ENCODE measurements around the gene IQCN.
A peak's percentile ranks its signal among the peaks of the same experiment; 100 is the strongest.
"Not testable (repeated sequence)": the region's sequence is repeated elsewhere in the genome, so short reads cannot be mapped to it uniquely, and the experiment has no call there.

The IQCN gene

DNA sequence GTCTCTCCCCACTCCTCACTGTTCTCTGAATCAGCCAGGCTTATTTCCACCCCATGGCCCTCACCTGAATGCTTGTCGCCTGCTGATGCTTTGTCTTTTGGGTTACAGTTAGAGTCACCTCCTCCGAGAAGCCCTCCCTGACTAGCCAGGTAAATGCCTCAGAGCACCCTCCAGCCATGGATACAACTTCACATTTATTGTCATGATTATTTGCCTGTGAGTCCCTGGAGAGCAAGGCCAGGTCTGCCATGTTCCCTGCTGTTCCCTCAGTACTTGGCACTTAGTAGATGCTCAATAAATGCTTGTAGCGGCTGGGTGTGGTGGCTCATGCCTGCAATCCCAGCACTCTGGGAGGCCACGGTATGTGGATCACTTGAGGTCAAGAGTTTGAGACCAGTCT, 44.3 kb downstream of the IQCN start:
- DNase-seq = no peak

DNA sequence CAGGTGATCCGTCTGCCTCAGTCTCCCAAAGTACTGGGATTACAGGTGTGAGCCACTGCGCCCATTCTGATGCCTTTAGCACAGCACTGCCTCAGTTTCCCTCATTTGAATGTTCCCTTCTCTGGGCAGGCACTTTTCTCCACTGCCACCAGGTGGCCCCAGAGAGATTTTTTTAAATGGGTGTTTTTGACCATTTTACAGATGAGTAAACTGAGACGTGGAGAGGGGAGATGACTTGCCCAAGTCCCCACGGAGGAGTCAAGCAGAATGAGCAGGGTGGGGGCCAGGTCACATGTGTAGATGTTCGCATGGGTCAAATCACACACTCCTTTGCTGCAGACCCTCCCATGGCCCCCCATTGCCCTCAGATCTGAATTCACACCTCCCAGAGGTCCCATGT, 44.8 kb downstream of the IQCN start:
- DNase-seq = no peak

DNA sequence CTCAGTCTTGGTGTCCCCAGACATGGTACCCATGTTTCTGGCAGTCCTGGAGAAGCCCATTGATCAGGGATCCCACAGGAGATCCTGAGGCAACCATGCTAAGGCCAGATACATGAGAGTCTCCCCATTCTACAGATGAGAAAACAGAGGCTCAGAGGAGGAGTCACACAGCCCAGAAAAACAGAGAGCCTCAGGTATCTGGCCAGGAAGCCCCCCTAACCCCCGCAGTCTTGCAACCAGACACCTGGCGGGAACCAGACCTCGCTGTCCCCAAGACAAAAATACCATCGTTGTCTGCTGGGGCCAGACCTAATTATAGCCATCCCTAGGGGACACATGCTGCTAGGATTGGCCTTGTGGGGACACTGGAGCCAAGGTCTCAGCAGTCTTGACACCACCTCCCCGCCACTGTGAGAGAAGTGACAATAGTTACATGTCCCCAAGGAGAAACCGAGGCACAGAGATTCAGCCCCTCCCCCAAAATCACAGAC, 46.4 kb downstream of the IQCN start:
- no peak for DNase-seq

DNA sequence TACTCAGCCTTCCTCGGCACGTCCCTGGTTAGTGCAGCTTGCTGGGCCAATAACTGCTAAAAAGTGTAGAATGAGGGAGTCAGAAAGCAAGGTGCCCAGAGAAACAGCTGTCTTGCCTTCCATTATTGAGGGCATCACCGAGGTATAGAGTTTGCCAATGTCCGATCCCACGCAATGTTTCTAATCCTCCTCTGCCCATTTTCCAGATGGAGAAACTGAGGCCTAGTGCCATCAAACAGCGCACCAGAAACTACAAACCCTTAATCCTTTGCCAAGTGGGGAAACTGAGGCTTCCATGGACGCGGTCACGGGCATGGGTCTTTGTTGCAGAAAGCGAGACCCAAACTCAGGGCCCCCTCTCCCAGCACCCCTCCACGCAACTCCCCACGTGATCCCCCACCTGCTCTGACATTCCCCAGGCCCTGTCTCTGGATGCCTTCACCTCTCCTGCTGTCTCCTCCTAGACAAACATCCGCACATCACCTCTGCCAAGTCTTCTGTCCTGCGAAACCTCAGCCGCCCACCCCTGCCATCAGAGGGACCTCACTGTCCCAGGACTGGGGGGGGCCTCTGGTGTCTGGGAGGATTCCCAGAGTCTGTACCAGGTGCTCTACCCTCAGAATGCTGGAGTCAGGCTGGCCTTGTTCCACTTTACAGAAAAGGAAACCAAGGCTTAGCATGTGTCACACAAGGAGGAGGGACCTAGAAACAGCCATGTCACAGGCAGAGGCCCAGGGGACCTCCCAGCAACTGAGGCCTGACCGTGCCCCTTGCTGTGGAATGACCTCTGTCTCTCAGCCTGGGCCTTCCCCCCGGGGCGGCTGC, 47.1 kb downstream of the IQCN start:
- DNase-seq = no peak

DNA sequence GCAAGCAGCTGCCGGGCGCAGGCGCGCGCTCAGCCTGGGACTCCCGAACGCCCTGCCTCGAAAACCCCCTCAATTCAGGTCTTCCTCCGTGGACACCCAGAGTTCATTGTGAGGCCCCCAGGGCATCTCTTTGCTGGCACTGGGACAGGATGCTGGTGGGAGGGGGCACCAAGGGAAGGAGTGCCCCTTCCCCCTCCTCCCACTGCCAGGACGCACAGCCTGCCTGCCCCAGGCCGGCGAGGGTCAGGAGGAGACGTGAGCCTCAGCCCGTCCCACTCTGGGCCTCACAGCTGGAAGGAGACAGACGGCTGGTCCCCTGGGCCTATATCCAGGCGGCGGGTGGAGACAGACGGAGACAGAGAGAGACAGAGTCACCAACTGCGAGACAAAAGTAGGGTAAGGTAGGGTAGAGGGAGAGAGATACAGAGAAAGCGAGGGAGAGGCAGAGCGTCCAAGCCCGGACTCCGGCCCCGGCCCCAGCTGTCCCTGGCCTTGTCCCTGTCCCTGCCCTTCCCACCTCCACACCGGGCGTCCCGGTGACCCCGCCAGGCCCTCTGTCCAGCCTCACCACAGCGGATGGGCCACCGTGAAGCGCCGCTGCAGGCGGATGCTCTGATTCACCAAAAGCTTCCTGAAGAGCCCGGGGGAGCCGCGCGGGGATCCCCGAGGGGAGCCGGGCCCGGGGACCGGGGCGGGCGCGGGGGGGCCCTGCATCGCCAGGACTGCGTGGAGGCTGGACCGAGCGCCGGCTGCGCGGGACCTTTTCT, 48.4 kb downstream of the IQCN start, which contains the start of gene PDE4C:
Gene PDE4C (minus strand): TSS at position 737 of the 767 bp plus-strand sequence. CDS start 23 bp downstream, at position 714.
- DNase-seq = no peak

GRCh38 chr19:18225355-18225701, 48.9 kb downstream of the IQCN start:
- no peak for DNase-seq

- peak; percentile 60 for DNase-seq
Measured at GRCh38 chr19:18224525-18225354, 49.5 kb downstream of the IQCN start.

- no peak for DNase-seq
Measured at GRCh38 chr19:18223860-18224524, 50.3 kb downstream of the IQCN start.

DNA sequence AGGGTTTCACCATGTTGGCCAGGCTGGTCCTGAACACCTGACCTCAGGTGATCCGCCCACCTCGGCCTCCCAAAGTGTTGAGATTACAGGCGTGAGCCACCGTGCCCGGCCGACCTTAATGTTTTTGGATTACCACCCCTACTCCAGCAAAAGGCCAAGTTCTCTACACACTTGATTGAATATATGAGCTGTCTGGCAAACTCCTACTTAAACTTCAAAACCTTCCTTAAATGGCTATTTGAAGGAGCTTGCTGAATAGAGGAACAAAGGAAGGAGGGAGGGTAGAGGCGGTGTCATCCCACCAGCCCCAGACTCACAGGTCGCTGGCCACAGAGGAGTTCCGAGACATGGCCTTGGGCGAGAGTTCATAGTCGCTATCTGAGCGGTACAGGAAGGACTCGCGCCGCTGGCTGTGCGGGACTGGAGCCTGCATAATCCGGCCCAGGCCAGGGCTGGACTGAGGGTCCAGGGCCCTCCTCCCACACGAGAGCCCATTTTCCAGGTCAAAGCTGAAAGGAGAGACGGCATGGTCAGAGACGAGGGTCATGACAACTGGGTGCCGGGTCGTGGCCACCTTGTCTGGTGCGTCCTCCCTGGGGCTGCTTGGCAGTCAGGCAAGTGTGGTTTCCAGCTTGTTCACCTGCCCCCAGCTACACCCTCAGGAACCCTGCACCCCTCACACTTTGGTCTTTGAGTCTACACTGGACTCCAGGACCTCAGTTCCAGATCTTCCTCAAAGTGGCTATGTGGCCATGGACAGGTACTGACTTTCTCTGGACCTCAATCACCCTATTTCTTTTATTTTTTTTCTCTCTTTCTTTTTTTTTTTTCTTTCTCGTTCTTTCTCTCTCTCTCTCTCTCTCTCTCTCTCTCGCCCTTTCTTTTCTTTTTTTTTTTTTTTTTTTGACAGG, 52.2 kb downstream of the IQCN start:
- no peak for DNase-seq

GRCh38 chr19:18220632-18221275, 53.5 kb downstream of the IQCN start:
- no peak for DNase-seq

DNA sequence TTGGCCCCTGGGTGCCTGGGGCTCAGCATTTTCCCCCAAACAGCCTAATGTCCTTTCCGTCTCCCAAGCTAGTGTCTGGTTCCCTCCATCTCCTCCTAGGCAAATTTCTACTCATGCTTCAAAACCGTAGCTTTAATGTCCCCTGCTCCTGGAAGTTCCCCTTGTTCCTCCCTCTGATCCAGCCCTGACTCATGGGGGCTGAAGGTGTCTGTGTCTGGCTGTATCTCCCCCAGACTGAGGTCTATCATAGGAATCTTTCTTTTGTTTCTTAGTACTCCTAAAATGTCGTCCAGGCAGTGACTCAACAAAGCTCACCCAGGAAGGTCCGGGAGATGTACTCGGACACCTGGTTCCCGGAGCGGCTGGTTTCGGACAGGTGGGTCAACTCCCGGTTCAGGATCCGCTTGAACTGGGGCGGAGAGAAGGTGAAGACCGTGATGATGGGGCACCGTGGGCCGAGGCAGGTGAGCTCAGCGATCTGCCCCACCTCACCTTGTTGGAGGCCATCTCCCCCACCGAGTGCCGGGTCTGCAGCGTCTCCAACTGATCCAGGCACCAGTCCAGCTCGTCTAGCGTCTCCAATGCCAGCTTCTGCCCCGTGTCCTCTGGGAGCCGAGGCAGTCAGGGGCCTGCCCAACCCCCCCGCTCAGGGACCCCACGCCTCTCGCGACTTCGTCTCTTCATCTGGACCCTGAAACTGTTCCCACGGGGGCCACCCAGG, 54.2 kb downstream of the IQCN start:
- no peak for DNase-seq

- DNase-seq = no peak
Measured at GRCh38 chr19:18218600-18218999, 55.7 kb downstream of the IQCN start.

- DNase-seq = no peak
Measured at GRCh38 chr19:18218159-18218558, 56.1 kb downstream of the IQCN start.

DNA sequence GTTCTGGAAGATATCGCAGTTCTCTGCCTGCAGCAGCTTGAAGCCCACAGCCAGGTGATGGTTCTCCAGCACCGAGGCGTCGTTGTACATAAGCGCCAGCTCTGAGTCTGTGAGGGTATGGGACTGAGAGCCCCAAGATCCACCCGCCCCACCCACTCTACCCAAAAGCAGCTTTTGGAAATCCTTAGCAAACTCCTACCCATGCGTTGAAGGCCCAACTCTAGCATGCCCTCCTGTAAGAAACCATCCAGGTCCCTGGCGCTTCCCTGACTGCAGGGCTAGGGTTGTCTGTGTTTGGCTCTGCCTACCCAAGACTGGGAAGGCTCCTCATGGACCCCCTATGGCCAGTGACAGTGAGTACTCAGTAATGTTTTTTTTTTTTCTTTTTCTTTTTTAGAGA, 57.5 kb downstream of the IQCN start:
- no peak for DNase-seq

DNA sequence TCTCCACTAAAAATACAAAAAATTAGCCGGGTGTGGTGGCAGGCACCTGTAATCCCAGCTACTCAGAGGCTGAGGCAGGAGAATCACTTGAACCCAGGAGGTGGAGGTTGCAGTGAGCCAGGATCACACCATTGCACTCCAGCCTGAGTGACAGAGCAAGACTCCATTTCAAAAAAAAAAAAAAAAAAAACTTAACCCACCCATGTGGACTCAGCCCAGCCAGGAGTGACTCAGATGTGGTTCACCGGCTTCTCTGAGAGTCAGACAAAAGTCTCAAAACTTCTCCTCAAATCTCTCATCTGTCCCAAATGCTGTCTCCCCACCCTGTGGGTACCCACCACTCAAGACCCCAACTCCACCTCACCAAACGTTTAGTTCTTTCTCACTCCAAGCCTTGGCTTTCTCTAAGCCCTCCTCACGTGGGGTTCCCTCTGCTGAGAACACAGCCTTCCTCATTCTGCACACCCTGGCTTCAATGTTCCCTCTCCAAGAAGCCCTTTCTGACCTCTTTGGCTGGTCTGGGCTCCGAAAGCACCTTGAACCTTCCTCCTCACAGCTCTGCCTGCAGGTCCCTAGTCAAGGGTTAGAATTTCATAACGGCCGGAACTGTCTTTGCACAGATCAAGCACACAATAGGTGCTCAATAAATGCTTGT, 59.3 kb downstream of the IQCN start:
- DNase-seq = no peak

GRCh38 chr19:18211683-18212082, 62.6 kb downstream of the IQCN start:
- no peak for DNase-seq

- not testable (repeated sequence) for DNase-seq
Measured at GRCh38 chr19:18209912-18210311, 64.3 kb downstream of the IQCN start.

GRCh38 chr19:18208098-18208951, 65.9 kb downstream of the IQCN start:
- peak; percentile 10 for DNase-seq

Measured in NCI-H2171 (cell line).